Osteocyte (in vitro differentiated cells): Measurements from ENCODE around the gene CPA2. TPM values are rescaled to one million over a fixed set of nuclear protein-coding genes. Genes with fewer than 3 reads are reported as not detected.
A peak's percentile ranks its signal among the peaks of the same experiment; 100 is the strongest.

Source experiments
- DNase-seq: peaks from one replicate; pipeline ENCODE4 v3.0.0; 2021; ENCODE audit warnings: mixed read lengths; ENCODE audit not compliant: unreplicated experiment; ENCODE audit errors: extremely low spot score
- H3K27ac Mint-ChIP-seq: one replicate; pipeline ENCODE4 v1.8.0; 2021; ENCODE audit warnings: mild to moderate bottlenecking, mixed read lengths; ENCODE audit not compliant: unreplicated experiment
- H3K27me3 Mint-ChIP-seq: one replicate; pipeline ENCODE4 v1.8.0; 2021; ENCODE audit warnings: mixed read lengths; ENCODE audit not compliant: unreplicated experiment
- H3K36me3 Mint-ChIP-seq: one replicate; pipeline ENCODE4 v1.8.0; 2021; ENCODE audit warnings: mixed read lengths; ENCODE audit not compliant: unreplicated experiment
- H3K4me1 Mint-ChIP-seq: one replicate; pipeline ENCODE4 v1.8.0; 2021; ENCODE audit warnings: mixed read lengths; ENCODE audit not compliant: unreplicated experiment
- H3K4me3 Mint-ChIP-seq: one replicate; pipeline ENCODE4 v1.8.0; 2021; ENCODE audit warnings: mild to moderate bottlenecking, moderate library complexity, mixed read lengths; ENCODE audit not compliant: unreplicated experiment
- H3K9me3 Mint-ChIP-seq: one replicate; pipeline ENCODE4 v1.8.0; 2021; ENCODE audit warnings: mixed read lengths; ENCODE audit not compliant: unreplicated experiment
- total RNA-seq: library from RNA; stranded (reverse); gene quantifications from 2 replicates; pipeline ENCODE4 v1.2.1, GENCODE V29; 2021
- TF ChIP-seq, protein P1 (sequence below): fragments of 200-600 bp; sonication (generic); IDR thresholded peaks from 2 replicates; pipeline ENCODE4 v1.5.0; 2021; ENCODE audit warnings: antibody characterized with exemption, mild to moderate bottlenecking, moderate library complexity

Gene CPA2
- total RNA-seq, 1 donor from 2014 or later: not detected

DNA sequence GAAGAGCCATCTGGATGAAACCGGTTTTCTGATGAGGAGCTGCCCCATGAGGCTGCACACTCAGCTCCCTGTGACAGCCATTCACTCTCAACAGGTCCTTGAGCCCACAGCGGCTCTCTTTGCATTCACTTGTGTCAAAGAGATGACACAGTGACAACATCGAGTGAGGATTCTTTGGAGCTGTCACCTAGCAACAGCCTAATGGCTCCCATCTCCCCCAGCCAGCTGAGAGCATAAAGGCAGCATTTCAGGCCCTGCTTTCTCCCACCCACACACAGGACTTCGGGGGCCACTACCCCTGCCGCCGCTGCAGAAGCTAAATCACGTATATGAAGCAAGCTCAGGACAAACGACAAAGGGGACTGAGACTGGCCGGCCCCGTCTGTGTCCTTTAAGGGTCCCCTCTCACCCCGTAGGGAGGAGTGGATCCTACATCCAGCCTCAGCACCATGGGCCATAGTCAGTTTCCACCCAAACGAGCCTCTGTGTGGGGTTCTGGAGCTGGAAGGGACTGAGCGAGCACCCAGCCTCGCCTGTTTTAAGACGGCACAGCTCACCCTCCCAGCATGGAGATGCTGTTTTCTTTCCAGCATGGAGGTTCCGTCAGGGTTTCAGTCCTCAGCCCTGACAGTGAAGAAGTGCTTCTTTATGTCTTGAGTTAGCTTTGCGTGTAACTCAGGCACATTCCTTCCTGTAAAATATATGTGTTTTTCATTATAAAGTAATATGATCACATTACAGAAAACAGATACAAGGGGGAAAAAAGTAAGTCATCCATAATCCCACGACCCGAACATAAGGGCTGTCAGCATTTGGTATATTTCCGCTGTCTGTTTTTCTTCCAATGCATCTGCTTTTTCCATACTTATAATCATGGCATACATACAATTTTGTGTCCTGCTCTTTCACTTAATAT is 31.2 kb downstream of the CPA2 start:
- H3K36me3 Mint-ChIP-seq: peaks cover 11% of the 10 kb centered on the region
- no peaks in the 10 kb centered on the region for H3K9me3 Mint-ChIP-seq
- DNase-seq: no peak
- peak overlapping the region; percentile 65 for H3K27ac Mint-ChIP-seq
- TF ChIP-seq, protein P1, sequence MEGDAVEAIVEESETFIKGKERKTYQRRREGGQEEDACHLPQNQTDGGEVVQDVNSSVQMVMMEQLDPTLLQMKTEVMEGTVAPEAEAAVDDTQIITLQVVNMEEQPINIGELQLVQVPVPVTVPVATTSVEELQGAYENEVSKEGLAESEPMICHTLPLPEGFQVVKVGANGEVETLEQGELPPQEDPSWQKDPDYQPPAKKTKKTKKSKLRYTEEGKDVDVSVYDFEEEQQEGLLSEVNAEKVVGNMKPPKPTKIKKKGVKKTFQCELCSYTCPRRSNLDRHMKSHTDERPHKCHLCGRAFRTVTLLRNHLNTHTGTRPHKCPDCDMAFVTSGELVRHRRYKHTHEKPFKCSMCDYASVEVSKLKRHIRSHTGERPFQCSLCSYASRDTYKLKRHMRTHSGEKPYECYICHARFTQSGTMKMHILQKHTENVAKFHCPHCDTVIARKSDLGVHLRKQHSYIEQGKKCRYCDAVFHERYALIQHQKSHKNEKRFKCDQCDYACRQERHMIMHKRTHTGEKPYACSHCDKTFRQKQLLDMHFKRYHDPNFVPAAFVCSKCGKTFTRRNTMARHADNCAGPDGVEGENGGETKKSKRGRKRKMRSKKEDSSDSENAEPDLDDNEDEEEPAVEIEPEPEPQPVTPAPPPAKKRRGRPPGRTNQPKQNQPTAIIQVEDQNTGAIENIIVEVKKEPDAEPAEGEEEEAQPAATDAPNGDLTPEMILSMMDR: no peak
- no peak overlapping the region for H3K4me3 Mint-ChIP-seq
- H3K27me3 Mint-ChIP-seq: no peaks in the 10 kb centered on the region
- H3K4me1 Mint-ChIP-seq: peaks cover 44% of the 10 kb centered on the region

- DNase-seq: no peak
- H3K27me3 Mint-ChIP-seq: no peaks in the 10 kb centered on the region
- TF ChIP-seq, protein P1: no peak
- no peaks in the 10 kb centered on the region for H3K9me3 Mint-ChIP-seq
- peak overlapping the region; percentile 55 for H3K27ac Mint-ChIP-seq
- peaks cover 11% of the 10 kb centered on the region for H3K36me3 Mint-ChIP-seq
- no peak overlapping the region for H3K4me3 Mint-ChIP-seq
- H3K4me1 Mint-ChIP-seq: peaks cover 37% of the 10 kb centered on the region
Measured at GRCh38 chr7:130298544-130299326, 32.1 kb downstream of the CPA2 start.

DNA sequence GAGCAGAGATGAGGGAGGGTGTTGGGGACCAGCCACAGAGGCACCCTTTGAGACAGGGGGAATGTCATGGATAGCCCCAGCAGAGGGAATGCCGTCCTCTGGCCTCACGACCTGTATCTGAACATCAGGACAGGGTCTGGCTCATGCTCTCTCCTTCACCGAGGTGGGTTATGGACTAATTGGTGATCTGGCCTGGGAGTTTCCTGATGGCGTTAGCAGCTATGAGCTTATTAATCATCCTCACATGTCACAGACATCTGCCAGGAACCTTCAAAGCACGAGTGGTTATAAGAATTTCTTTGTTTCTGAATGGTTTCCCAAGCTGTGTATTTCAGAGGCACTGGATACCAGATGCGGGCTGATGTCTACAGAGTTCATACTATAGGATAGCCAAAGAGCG is 33.2 kb downstream of the CPA2 start:
- Mint-ChIP-seq H3K27ac (no peak overlapping the region), H3K27me3 (no peaks in the 10 kb centered on the region), H3K4me1 (peaks cover 27% of the 10 kb centered on the region), H3K9me3 (no peaks in the 10 kb centered on the region), H3K36me3 (peaks cover 14% of the 10 kb centered on the region), H3K4me3 (no peak overlapping the region)
- DNase-seq: no peak
- TF ChIP-seq, protein P1: no peak

DNA sequence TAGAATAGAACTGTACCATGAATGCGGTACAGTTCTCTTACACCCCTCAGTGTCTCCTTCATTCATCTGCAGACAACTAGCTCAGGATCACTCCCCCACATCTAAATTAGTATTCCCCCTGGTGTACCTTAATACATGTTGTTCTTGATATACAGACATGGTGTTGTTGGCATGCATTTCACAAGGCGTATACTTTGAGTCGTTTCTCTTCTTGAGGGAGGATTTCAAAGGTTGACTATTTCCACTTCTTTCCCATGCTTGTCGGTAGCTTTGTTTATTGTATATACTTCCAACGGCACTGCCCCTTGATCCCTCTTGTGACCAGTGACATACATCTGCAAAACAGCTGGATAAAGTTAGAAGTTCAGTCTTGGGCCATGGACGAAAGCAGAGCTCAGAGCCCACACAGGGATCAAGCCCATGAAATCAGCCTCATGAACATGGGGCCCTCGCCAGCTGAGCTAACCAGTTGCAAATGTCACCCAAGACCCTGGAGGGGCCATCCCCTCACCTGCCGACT is 34.9 kb downstream of the CPA2 start:
- TF ChIP-seq, protein P1: no peak
- Mint-ChIP-seq H3K9me3 (no peaks in the 10 kb centered on the region), H3K4me1 (peaks cover 18% of the 10 kb centered on the region), H3K27ac (no peak overlapping the region), H3K27me3 (no peaks in the 10 kb centered on the region), H3K4me3 (no peak overlapping the region), H3K36me3 (peaks cover 14% of the 10 kb centered on the region)
- no peak for DNase-seq

DNA sequence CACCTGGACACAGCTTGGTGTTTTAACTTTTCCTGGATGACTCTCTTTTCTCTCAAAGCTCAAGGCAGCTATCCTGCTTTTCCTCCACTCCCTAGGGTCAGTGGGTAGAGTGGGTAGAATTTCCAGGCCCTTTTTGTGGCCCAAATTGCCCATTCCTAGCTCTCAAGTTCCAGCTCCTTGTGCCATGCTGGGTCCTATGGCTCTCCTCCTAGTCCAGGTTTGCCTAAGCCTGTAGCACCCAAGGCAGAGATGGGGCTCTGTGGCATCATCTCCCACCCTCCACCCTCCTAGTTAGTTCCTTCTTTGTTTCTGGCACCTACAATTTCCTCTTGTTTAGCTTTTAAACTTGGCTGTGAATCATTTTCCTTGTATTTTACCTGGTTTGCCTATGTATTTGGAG is 36.0 kb downstream of the CPA2 start:
- H3K4me1 Mint-ChIP-seq: peaks cover 17% of the 10 kb centered on the region
- no peaks in the 10 kb centered on the region for H3K9me3 Mint-ChIP-seq
- no peak for DNase-seq
- H3K36me3 Mint-ChIP-seq: peaks cover 16% of the 10 kb centered on the region
- no peak overlapping the region for H3K4me3 Mint-ChIP-seq
- H3K27ac Mint-ChIP-seq: no peak overlapping the region
- no peaks in the 10 kb centered on the region for H3K27me3 Mint-ChIP-seq
- TF ChIP-seq, protein P1: no peak
